ENCODE data around the gene TCP1.
"Not testable (repeated sequence)": the region's sequence is repeated elsewhere in the genome, so short reads cannot be mapped to it uniquely, and the experiment has no call there.

Gene TCP1

DNA sequence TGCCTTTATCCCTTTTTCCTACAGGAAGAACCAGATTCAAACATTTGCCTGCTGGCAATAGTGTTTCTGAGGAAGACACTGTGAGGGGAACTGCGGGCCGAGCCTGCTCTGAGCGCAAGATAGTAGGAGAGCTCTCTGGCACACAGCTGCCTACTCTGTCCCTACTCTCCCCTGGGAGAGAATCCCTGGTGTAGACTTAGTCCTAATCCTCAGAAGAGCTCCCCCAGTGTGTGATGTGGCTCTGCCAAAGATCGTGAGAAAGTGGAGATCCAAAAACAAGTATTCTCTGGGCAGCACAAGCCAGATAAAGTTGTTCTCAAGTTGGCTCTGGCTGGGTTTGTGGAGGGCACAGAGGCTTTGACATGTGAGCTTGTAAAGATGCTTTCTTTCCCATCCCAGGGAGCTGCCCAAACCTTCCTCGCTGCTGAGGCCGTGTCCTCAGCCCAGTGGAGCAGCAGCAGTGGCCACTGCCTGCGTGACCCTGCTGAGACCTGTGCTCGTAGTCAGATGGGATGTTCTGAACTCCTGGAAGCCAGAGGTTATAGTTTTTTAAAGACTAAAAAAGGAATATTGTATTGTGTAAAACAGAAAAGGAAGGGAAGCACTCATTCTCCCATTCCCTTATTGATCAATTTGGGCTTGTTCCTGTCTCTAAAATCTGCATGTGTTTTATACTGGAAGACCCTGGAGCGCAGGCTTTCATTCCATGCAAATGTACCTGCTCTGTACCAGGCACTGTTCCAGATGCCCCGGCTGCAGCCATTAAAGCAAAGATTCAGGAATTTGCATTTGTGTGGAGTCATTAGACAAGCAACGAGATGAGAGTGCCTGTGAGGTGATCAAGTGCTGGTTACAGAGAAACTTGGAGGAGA lies 41.3 kb upstream of the TCP1 start:
- peak overlapping the region; percentile 76 for H3K9ac ChIP-seq
- H3K27me3 ChIP-seq = no peaks in the 10 kb centered on the region
- H3K36me3 ChIP-seq = no peaks in the 10 kb centered on the region
- H3K4me3 ChIP-seq = peak overlapping the region; percentile 58
- H3K27ac ChIP-seq = peak overlapping the region; percentile 86
- TF ChIP-seq Cebpa-rat (IDR thresholded peaks at IDR 0.05) = no peak
- H3K4me2 ChIP-seq = peak overlapping the region; percentile 94
- peaks cover 99% of the 10 kb centered on the region for H3K4me1 ChIP-seq
- H3K9me3 ChIP-seq = peaks cover 8% of the 10 kb centered on the region; the same call in 1 of the 2 replicates
- H4K20me1 ChIP-seq = no peaks in the 10 kb centered on the region

DNA sequence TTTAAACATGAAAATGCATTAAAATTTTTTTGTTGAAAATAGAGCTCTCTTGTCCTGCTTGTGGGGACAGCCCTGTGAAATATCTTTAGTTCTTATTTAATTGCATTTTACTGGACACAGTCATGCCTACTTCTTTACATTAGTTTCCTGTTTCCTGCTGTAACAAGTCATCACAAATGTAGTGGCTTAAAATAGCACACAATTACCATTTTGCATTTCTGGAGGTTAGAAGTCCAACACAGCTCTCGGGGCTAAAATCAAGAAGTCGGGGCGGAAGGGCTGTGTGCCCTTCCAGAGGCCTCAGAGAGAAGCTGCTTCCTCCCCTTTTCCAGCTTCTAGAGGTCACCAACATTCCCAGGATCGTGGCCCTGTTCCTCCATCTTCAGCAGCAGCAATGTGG lies 40.1 kb upstream of the TCP1 start:
- Histone ChIP-seq H3K4me1 (peaks cover 87% of the 10 kb centered on the region), H3K9me3 (peaks cover 8% of the 10 kb centered on the region; the same call in 1 of the 2 replicates), H3K9ac (peak overlapping the region; percentile 76), H3K27ac (peak overlapping the region; percentile 86), H3K4me2 (peak overlapping the region; percentile 94), H3K27me3 (no peaks in the 10 kb centered on the region), H3K36me3 (no peaks in the 10 kb centered on the region), H4K20me1 (no peaks in the 10 kb centered on the region), H3K4me3 (peak overlapping the region; percentile 58)
- TF ChIP-seq Cebpa-rat (IDR thresholded peaks at IDR 0.05) = no peak

GRCh38 chr6:159828074-159828473 lies 38.7 kb upstream of the TCP1 start:
- Histone ChIP-seq H3K27me3 (no peaks in the 10 kb centered on the region), H4K20me1 (no peaks in the 10 kb centered on the region), H3K4me2 (peak overlapping the region; percentile 94), H3K9me3 (peaks cover 8% of the 10 kb centered on the region; the same call in 1 of the 2 replicates), H3K4me1 (peaks cover 83% of the 10 kb centered on the region), H3K9ac (no peak overlapping the region), H3K36me3 (no peaks in the 10 kb centered on the region), H3K4me3 (no peak overlapping the region), H3K27ac (peak overlapping the region; percentile 56)
- TF ChIP-seq Cebpa-rat (IDR thresholded peaks at IDR 0.05) = no peak

DNA sequence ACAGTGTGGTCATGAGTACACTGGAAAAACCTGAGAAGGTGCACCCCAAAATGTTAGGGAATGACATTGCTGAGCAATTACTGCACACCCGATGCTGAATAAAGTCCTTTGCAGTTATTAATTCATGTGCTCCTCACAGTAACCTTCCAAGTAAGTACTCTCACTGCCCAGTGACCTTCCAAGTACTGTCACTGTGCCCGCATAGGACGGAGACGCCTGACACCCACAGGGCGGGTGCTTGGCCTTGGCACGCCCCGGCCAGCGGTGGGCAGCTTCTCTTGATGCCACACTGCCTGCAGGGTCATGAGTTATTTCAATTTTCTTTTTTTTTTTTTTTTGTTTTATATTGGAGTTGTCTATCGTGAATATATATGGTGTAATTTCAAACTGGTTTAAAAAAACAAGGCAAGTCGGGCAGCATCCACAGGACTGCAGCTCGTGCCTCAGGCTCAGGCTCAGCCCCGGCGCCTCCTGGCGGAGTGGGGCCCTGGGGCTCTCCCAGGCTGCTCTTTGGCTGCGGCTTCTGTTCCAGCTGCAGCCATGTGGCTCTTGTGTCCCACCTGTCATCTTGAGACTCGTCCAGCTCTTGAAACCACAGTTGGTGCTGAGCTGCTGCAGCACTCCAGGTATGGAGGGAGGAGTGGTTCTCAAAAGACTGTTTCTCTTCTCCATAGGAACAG lies 37.7 kb upstream of the TCP1 start:
- Histone ChIP-seq H3K9ac (no peak overlapping the region), H3K36me3 (no peaks in the 10 kb centered on the region), H4K20me1 (no peaks in the 10 kb centered on the region), H3K9me3 (peaks cover 8% of the 10 kb centered on the region; the same call in 1 of the 2 replicates), H3K4me3 (no peak overlapping the region), H3K27me3 (no peaks in the 10 kb centered on the region), H3K4me1 (peaks cover 83% of the 10 kb centered on the region), H3K27ac (peak overlapping the region; percentile 56), H3K4me2 (peak overlapping the region; percentile 94; the same call in 1 of the 2 replicates)
- no peak for TF ChIP-seq Cebpa-rat (IDR thresholded peaks at IDR 0.05)

GRCh38 chr6:159826004-159826403 lies 36.6 kb upstream of the TCP1 start:
- no peak overlapping the region for H3K9ac ChIP-seq
- H3K4me2 ChIP-seq = 0 out of 2 replicates have a peak overlapping the region, but pooled peaks have one; percentile 0
- 0 out of 2 replicates have a peak overlapping the region, but pooled peaks have one; percentile 19 for H3K27ac ChIP-seq
- no peaks in the 10 kb centered on the region for H4K20me1 ChIP-seq
- H3K4me1 ChIP-seq = peaks cover 83% of the 10 kb centered on the region
- H3K9me3 ChIP-seq = peaks cover 8% of the 10 kb centered on the region; the same call in 1 of the 2 replicates
- TF ChIP-seq Cebpa-rat (IDR thresholded peaks at IDR 0.05) = no peak
- H3K36me3 ChIP-seq = no peaks in the 10 kb centered on the region
- no peak overlapping the region for H3K4me3 ChIP-seq
- H3K27me3 ChIP-seq = no peaks in the 10 kb centered on the region

DNA sequence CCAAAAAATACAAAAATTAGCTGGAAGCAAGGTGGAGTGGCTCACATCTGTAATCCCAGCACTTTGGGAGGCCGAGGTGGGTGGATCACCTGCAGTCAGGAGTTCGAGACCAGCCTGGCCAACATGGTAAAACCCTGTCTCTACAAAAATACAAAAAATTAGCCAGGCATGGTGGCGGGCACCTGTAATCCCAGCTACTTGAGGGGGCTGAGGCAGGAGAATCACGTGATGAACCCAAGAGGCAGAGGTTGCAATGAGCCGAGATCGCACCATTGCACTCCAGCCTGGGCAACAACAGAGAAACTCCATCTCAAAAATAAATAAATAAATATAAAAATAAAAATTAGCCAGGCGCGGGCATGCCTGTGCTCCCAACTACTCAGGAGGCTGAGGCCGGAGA lies 35.3 kb upstream of the TCP1 start:
- not testable (repeated sequence) for H4K20me1 ChIP-seq, H3K36me3 ChIP-seq, H3K27me3 ChIP-seq, H3K27ac ChIP-seq, H3K9ac ChIP-seq, H3K4me3 ChIP-seq, H3K9me3 ChIP-seq, H3K4me2 ChIP-seq
- peaks cover 80% of the 10 kb centered on the region for H3K4me1 ChIP-seq

DNA sequence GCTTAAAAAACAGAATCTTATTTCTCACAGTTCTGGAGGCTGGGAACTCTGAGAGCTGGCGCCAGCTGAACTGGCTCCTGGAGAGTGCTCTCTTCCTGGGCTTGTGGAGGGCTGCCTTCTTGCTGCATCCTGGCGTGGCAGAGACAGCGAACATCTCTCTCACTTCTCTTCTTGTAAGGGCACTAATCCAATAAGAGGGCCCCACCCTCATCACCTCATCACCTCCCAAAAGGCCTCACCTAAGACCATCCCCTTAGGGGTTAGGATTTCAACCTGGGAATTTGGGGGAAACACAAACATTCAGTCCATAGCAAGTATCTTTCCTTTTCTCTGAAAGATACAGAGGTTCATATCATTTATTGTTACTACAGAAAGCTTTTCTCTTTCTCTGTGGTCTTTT lies 34.6 kb upstream of the TCP1 start:
- H3K36me3 ChIP-seq = no peaks in the 10 kb centered on the region
- peaks cover 8% of the 10 kb centered on the region; the same call in 1 of the 2 replicates for H3K9me3 ChIP-seq
- no peaks in the 10 kb centered on the region for H4K20me1 ChIP-seq
- no peaks in the 10 kb centered on the region for H3K27me3 ChIP-seq
- no peak for TF ChIP-seq Cebpa-rat (IDR thresholded peaks at IDR 0.05)
- no peak overlapping the region for H3K27ac ChIP-seq
- peak overlapping the region; percentile 99; the same call in 1 of the 2 replicates for H3K4me2 ChIP-seq
- peaks cover 80% of the 10 kb centered on the region for H3K4me1 ChIP-seq
- no peak overlapping the region for H3K9ac ChIP-seq
- no peak overlapping the region for H3K4me3 ChIP-seq

GRCh38 chr6:159821726-159822125 lies 32.3 kb upstream of the TCP1 start:
- H4K20me1 ChIP-seq = no peaks in the 10 kb centered on the region
- peaks cover 8% of the 10 kb centered on the region; the same call in 1 of the 2 replicates for H3K9me3 ChIP-seq
- peak overlapping the region; percentile 58; the same call in 1 of the 2 replicates for H3K4me3 ChIP-seq
- H3K4me1 ChIP-seq = peaks cover 80% of the 10 kb centered on the region
- H3K9ac ChIP-seq = peak overlapping the region; percentile 80
- peak overlapping the region; percentile 95 for H3K27ac ChIP-seq
- no peaks in the 10 kb centered on the region for H3K27me3 ChIP-seq
- peak overlapping the region; percentile 99 for H3K4me2 ChIP-seq
- no peaks in the 10 kb centered on the region for H3K36me3 ChIP-seq
- TF ChIP-seq Cebpa-rat (IDR thresholded peaks at IDR 0.05) = no peak

DNA sequence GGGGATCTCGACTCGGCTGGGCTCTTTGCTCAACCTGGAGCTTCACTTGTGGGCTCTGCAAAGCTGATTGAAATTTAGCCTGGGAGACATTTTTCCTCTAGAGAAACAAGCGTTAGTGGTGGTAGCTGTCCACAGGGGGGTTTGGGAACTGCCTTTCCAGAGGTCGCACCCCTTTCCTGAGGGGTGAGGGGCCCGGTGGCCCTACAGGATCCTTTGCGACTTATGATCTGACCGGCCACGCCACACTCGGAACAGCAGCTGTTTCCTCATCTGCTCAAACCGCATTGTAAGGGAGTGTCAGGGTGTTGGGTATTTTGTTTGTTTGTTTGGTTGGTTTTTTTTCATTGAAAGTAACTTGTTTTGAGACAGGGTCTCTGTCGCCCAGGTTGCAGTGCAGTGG lies 31.7 kb upstream of the TCP1 start:
- Histone ChIP-seq H3K9ac (peak overlapping the region; percentile 80), H3K27me3 (no peaks in the 10 kb centered on the region), H4K20me1 (no peaks in the 10 kb centered on the region), H3K4me3 (peak overlapping the region; percentile 58), H3K36me3 (no peaks in the 10 kb centered on the region), H3K27ac (peak overlapping the region; percentile 95), H3K4me2 (peak overlapping the region; percentile 99), H3K9me3 (0 out of 2 replicates have a peak, but pooled peaks cover 3% of the 10 kb centered on the region), H3K4me1 (peaks cover 80% of the 10 kb centered on the region)
- TF ChIP-seq Cebpa-rat (IDR thresholded peaks at IDR 0.05) = no peak
